ENCODE measurements around the gene PRDM16. TPM values are rescaled to one million over a fixed set of nuclear protein-coding genes. Genes with fewer than 3 reads are reported as not detected.

Gene PRDM16
- polyA plus RNA-seq, 1 donor (not counting 4 experiments of a cell fraction or from before 2014, with no cell fraction given): 0.05 TPM

- dilution Hi-C loops (cut with MboI; ENCODE audit: extremely low pct_ligation_motif_present, low sequenced_read_pairs): no loop called here
- H3K9ac ChIP-seq (ENCODE audit: control insufficient read depth, extremely low read depth, insufficient read depth, low read length): no peak overlapping the region
- H3K4me2 ChIP-seq (ENCODE audit: control insufficient read depth, extremely low read depth, insufficient read depth, low read depth, low read length): no peak overlapping the region
- H3K9me1 ChIP-seq (ENCODE audit: control insufficient read depth, extremely low read depth, insufficient read depth, low read length): no peaks in the 10 kb centered on the region
- H3K4me1 ChIP-seq (ENCODE audit: control insufficient read depth, extremely low read depth, insufficient read depth, low read length): no peaks in the 10 kb centered on the region
- FAIRE-seq (no peak), DNase-seq (ENCODE audit: low read depth, low spot score) (no peak)
- no peaks in the 10 kb centered on the region for H4K20me1 ChIP-seq (ENCODE audit: control insufficient read depth, extremely low read depth, insufficient read depth, low read length)
- no peak overlapping the region for H2AFZ ChIP-seq (ENCODE audit: control insufficient read depth, low read length)
- peaks cover 44% of the 10 kb centered on the region for H3K27me3 ChIP-seq (ENCODE audit: control insufficient read depth, extremely low read depth, insufficient read depth, low read length)
- TF ChIP-seq EZH2 (IDR thresholded peaks at IDR 0.05; ENCODE audit: low read length) (no peak), CTCF (optimal IDR thresholded peaks at IDR 0.05 in 1 of 3, IDR thresholded peaks at IDR 0.05 in 1 of 3, conservative IDR thresholded peaks at IDR 0.05 in 1 of 3; ENCODE audit: extremely low read depth in 1 of 3, insufficient read depth in 2 of 3, low read length in 3 of 3) (no peak)
- no peaks in the 10 kb centered on the region for H3K79me2 ChIP-seq (ENCODE audit: control insufficient read depth, insufficient read depth, low read length)
- H3K27ac ChIP-seq (ENCODE audit: control insufficient read depth, insufficient read depth, low read length): no peak overlapping the region
- no peak overlapping the region for H3K4me3 ChIP-seq (ENCODE audit: control insufficient read depth in 2 of 3, extremely low read depth in 1 of 3, insufficient read depth in 2 of 3, low read depth in 1 of 3, low read length in 3 of 3)
- H3K9me3 ChIP-seq (ENCODE audit: control insufficient read depth, low read depth, low read length): no peaks in the 10 kb centered on the region
- no peaks in the 10 kb centered on the region for H3K36me3 ChIP-seq (ENCODE audit: control insufficient read depth in 2 of 2, extremely low read depth in 1 of 2, insufficient read depth in 2 of 2, low read length in 2 of 2)
These were observed 320.3 kb downstream of the PRDM16 start for GRCh38 chr1:3389093-3389833.

- H3K79me2 ChIP-seq (ENCODE audit: control insufficient read depth, insufficient read depth, low read length): no peaks in the 10 kb centered on the region
- no peaks in the 10 kb centered on the region for H3K9me3 ChIP-seq (ENCODE audit: control insufficient read depth, low read depth, low read length)
- FAIRE-seq: no peak
- no peak for TF ChIP-seq CTCF (optimal IDR thresholded peaks at IDR 0.05 in 1 of 3, IDR thresholded peaks at IDR 0.05 in 1 of 3, conservative IDR thresholded peaks at IDR 0.05 in 1 of 3; ENCODE audit: extremely low read depth in 1 of 3, insufficient read depth in 2 of 3, low read length in 3 of 3)
- TF ChIP-seq EZH2 (IDR thresholded peaks at IDR 0.05; ENCODE audit: low read length): no peak
- no peak overlapping the region for H2AFZ ChIP-seq (ENCODE audit: control insufficient read depth, low read length)
- H3K9me1 ChIP-seq (ENCODE audit: control insufficient read depth, extremely low read depth, insufficient read depth, low read length): no peaks in the 10 kb centered on the region
- H3K4me3 ChIP-seq (ENCODE audit: control insufficient read depth in 2 of 3, extremely low read depth in 1 of 3, insufficient read depth in 2 of 3, low read depth in 1 of 3, low read length in 3 of 3): no peak overlapping the region
- no peak overlapping the region for H3K27ac ChIP-seq (ENCODE audit: control insufficient read depth, insufficient read depth, low read length)
- no peaks in the 10 kb centered on the region for H3K4me1 ChIP-seq (ENCODE audit: control insufficient read depth, extremely low read depth, insufficient read depth, low read length)
- no peak overlapping the region for H3K9ac ChIP-seq (ENCODE audit: control insufficient read depth, extremely low read depth, insufficient read depth, low read length)
- DNase-seq (ENCODE audit: low read depth, low spot score): no peak
- dilution Hi-C loops (cut with MboI; ENCODE audit: extremely low pct_ligation_motif_present, low sequenced_read_pairs): no loop called here
- no peaks in the 10 kb centered on the region for H3K36me3 ChIP-seq (ENCODE audit: control insufficient read depth in 2 of 2, extremely low read depth in 1 of 2, insufficient read depth in 2 of 2, low read length in 2 of 2)
- H3K27me3 ChIP-seq (ENCODE audit: control insufficient read depth, extremely low read depth, insufficient read depth, low read length): peaks cover 54% of the 10 kb centered on the region
- no peaks in the 10 kb centered on the region for H4K20me1 ChIP-seq (ENCODE audit: control insufficient read depth, extremely low read depth, insufficient read depth, low read length)
- H3K4me2 ChIP-seq (ENCODE audit: control insufficient read depth, extremely low read depth, insufficient read depth, low read depth, low read length): no peak overlapping the region
These were observed 321.3 kb downstream of the PRDM16 start for GRCh38 chr1:3390291-3390690.
